GM18873 (cell line): ENCODE measurements around the gene DENND5A.

Experiments used
- ATAC-seq: cut with Tn5 transposase; IDR thresholded peaks from one replicate; pipeline ENCODE4 v1.9.1; 2021; ENCODE audit warnings: mild to moderate bottlenecking, moderate library complexity, moderate number of reproducible peaks; ENCODE audit not compliant: unreplicated experiment, low FRiP score

DENND5A gene

GRCh38 chr11:9265211-9266131 is at the start of gene DENND5A:
Gene DENND5A (minus strand): TSS chr11:9265350. CDS start chr11:9265069, 281 bp downstream.
- no peak for ATAC-seq

- ATAC-seq, result peak; percentile 93
Measured at GRCh38 chr11:9314291-9315077, 49.3 kb upstream of the DENND5A start, which contains the start of gene TMEM41B. Gene TMEM41B (minus strand): TSS chr11:9314593. CDS start chr11:9314441, 152 bp downstream.

DNA sequence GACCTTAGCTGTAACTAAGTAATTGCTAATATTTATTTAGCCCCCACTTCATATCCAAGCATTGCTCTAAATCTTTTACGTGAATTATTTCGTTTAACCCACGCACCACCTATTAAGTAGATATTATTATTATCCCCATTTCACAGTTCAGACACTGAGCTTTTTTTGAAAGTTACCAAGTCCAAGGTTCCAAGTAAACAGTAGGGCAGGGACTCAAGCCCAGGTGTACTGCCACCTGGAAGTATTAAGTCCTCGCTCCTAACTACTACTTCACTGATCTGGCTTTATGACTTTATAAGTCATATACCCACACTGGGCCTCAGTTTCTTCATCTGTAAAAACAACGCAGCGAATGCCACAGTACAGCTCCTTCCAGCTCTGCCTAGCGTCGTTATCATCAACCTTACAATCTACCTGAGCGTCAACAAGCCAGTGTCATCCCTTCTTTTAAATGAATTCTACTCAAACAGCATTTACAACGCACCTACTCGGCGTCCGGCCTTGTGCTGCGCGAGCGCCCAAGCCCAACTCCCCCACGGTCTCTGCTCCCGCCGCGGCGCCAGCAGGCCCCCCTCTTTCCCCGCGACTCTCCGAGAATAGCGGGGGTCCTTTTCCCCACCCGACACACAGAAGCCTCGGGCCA is 48.6 kb upstream of the DENND5A start:
- ATAC-seq, result peak; percentile 4

- no peak for ATAC-seq
Measured at GRCh38 chr11:9310485-9311090, 45.4 kb upstream of the DENND5A start.

- ATAC-seq, result no peak
Measured at GRCh38 chr11:9304178-9304577, 39.0 kb upstream of the DENND5A start.

DNA sequence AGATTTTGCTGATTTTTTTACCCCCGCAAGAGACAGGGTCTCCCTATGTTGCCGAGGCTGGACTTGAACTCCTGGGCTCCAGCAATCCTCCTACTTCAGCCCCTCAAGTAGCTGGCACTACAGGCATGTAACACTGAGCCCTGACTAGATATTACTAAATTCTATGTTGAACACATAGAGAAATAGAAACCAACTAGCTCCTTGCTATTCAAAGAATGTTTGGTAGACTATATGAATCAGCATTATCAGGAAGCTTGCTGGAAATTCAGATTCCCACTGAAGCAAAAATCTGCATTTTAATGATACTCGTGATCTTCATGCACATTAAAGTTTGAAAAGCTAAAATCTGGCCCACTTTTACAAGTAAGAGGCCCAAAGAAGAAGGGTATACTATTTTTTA is 37.3 kb upstream of the DENND5A start:
- ATAC-seq, result no peak

GRCh38 chr11:9301720-9302119 is 36.6 kb upstream of the DENND5A start:
- no peak for ATAC-seq

- ATAC-seq, result no peak
Measured at GRCh38 chr11:9293646-9294045, 28.5 kb upstream of the DENND5A start.

DNA sequence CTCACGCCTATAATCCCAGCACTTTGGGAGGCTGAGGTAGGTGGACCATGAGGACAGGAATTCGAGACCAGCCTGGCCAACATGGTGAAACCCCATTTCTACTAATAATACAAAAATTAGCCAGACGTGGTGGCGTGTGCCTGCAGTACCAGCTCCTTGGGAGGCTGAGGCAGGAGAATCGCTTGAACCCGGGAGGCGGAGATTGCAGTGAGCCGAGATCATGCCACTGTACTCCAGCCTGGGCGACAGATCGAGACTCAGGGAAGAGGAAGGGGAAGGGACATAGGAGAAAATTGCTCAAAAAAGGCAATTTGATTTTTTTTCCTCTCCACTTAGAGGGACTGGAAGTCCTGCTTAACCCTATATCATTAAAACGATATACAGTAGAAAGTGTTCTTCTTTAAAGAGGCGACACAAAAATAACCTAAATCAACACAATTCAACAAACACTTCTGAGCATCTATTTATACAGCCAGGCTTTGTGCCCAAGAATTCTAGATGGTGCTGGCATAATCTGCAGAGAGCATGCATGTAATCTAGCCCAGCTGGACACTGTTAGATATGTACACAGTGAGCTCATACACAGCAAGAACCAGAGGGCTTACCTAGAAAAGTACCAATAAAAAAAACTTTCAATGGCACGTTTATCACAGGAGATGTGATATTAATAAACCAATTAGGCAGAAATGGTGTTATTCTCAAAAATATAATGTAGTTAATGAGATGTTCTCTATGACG is 20.9 kb upstream of the DENND5A start:
- ATAC-seq, result no peak

GRCh38 chr11:9280655-9281301 is 15.6 kb upstream of the DENND5A start:
- no peak for ATAC-seq

- ATAC-seq, result no peak
Measured at GRCh38 chr11:9277176-9277575, 12.0 kb upstream of the DENND5A start.

DNA sequence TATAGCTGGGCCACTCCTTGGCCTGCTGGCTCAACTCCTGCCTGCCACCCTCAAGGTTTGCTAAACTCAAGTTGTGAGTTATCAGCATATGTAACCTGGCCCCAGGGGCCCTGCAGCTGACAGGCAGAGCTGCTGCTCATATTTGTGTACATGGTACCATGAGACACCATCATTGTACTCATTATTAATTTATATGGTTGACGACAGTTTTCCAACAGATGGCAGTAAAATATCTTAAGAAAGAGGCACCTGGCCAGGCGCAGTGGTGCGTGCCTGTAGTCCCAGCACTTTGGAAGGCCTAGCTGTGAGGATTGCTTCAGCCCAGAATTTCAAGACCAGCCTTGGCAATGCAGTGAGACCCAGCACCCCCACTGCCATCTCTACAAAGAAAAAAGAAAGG is 11.4 kb upstream of the DENND5A start:
- ATAC-seq, result no peak

- no peak for ATAC-seq
Measured at GRCh38 chr11:9274499-9275258, 9.5 kb upstream of the DENND5A start.

DNA sequence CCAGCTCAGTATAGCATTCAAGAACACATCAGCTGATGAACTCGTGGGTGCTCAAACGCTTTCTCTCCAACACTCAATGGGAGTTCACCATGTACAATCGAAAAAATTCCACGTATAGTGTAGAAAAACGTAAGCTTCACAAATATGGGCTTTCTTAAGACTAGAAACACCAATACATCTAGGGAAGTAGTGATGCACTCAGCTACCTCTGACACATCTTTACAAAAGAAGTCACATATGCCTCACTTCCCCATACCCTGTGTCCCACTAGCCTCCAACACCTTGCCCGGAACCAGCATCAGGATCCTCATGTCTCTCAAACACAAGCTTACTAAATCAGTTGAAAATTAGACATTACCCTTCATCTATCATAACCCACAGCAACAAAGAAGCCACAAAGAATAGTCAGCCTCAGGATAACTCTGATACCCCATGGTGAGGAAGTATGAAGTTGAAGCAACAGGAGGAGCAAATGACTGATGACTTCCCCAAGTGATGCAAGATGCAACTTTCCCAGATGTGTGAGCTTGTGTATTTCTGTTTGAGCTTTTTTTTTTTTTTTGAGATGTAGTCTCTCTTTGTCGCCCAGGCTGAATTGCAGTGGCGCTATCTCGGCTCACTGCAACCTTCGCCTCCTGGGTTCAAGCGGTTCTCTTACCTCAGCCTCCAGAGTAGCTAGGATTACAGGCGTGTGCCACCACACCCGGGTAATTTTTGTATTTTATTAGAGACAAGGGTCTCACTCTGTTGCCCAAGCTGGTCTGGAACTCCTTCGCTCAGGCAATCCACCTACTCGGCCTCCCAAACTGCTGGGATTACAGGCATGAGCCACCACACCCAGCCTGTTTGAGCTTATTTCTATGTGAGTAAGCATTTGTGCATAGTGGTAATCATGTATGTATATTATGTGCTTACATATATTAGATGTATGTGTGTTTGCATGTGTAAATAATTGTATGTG is 8.5 kb upstream of the DENND5A start:
- no peak for ATAC-seq

DNA sequence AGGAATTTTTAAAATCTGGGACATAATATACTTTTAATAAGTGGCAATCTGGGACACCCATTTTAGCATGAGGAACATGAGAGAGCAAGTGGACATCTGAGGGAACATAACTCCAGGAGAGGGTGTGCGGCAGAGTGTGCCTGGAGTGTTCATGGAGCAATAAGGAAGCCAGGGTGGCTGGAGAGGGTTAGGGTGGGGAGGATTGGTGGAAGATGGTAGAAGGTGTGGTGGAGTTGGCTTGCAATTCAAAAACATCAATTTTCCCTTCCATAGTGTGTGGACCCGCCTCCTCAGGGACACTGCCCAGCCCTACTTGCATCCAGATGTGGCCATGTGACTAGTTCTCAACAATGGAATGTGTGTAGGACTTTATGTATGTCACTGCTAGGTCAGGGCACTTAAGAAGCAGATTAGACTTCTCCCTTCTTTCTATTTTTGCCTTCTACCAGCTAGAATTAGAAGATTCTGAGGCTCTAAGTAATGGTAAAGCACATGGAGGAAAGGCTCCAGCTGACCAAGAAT is 4.4 kb upstream of the DENND5A start:
- ATAC-seq, result no peak

DNA sequence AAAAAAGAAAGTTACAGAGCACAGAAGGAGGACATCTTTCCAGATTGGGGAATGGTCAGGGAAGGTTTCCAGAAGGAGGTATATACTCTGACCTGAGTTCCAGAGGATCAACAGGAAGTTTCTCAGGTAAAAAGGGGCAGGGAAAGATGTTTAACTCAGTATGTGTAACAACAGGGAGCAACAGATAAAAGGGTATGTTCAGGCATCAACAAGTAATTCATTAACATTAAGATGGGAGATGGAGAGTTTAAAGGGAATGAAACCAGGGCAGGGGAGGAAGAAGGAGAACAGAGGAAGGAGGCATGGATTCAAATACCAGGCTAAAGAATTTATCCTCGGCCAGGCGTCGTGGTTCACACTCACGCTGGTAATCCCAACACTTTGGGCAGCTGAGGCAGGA is 2.5 kb upstream of the DENND5A start:
- ATAC-seq, result no peak

GRCh38 chr11:9266926-9267325 is 1.8 kb upstream of the DENND5A start:
- ATAC-seq, result no peak
